ENCODE measurements around the gene CCS. TPM values are rescaled to one million over a fixed set of nuclear protein-coding genes. Genes with fewer than 3 reads are reported as not detected.

CCS gene
- total and polyA plus RNA-seq, 9 of the 15 experiments (the other 6 are each of a cell fraction or from before 2014, with no cell fraction given): 1.1 to 46.6 (median 26.8) TPM

DNA sequence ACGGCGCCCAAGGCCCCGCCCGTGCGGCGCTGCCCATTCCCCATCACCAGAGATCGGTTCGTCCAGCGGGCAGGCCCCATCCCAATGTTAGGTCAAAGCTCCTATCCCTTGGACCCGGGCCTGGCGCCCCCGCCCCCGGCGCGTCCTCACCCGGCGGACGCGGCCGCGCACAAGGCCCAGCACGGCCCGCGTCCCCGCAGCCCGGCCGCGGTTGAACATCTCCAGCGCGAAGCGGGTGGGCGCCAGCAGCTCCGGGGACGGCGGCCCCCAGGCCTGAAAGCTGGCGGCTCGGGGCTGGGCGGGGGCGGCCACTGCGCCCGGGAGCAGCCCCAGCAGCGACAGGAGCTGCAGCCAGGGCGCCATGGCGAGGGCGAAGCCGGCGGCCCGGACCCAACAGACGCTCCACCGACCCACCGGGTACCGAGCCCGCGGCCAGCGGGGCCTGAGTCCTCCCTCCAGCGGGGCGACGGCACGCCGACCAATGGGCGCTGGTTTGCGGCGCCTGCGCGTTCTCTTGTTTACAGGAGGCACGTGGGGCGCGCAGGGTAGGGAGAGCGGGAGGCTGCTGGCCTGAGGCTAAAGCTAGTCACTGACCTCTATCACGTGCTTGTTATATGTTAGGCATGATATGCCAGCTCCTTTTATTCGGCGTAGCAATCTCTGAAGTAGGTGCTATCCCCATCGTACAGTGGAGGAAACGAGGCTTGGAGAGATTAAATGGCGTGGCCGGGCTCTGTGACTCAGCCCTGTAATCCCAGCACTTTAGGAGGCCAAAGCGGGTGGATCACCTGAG, 24.7 kb upstream of the CCS start, which contains the start of gene CTSF (continued):
- TF ChIP-seq, protein P1, sequence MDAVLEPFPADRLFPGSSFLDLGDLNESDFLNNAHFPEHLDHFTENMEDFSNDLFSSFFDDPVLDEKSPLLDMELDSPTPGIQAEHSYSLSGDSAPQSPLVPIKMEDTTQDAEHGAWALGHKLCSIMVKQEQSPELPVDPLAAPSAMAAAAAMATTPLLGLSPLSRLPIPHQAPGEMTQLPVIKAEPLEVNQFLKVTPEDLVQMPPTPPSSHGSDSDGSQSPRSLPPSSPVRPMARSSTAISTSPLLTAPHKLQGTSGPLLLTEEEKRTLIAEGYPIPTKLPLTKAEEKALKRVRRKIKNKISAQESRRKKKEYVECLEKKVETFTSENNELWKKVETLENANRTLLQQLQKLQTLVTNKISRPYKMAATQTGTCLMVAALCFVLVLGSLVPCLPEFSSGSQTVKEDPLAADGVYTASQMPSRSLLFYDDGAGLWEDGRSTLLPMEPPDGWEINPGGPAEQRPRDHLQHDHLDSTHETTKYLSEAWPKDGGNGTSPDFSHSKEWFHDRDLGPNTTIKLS (IDR thresholded peaks at IDR 0.05; ENCODE audit: borderline replicate concordance, low read depth): peak; percentile 50; the same call in 1 of the 2 replicates
- TF ChIP-seq ETV6 (IDR thresholded peaks at IDR 0.05; ENCODE audit: borderline replicate concordance in 1 of 2, low read depth in 2 of 2, low read length in 1 of 2) (no peak), ETV6 (CRISPR knock-in tag; IDR thresholded peaks at IDR 0.05; ENCODE audit: borderline replicate concordance) (0 out of 2 replicates have a peak, but pooled peaks have one; percentile 35), PHF8 (IDR thresholded peaks at IDR 0.05; ENCODE audit: borderline replicate concordance, low read length) (peak; percentile 69; the same call in 1 of the 2 replicates), ZNF830 (CRISPR knock-in tag; IDR thresholded peaks at IDR 0.05) (no peak), HDAC8 (tag; IDR thresholded peaks at IDR 0.05) (no peak), YBX1 (IDR thresholded peaks at IDR 0.05) (no peak), TRIM28 (IDR thresholded peaks at IDR 0.05) (no peak), RFX5 (IDR thresholded peaks at IDR 0.05; ENCODE audit: low read depth, low read length) (no peak), ELF2 (CRISPR knock-in tag; IDR thresholded peaks at IDR 0.05) (no peak), HIVEP1 (CRISPR knock-in tag; IDR thresholded peaks at IDR 0.05) (no peak), ZNF253 (CRISPR knock-in tag; conservative IDR thresholded peaks at IDR 0.05) (no peak), GABPB1 (CRISPR knock-in tag; IDR thresholded peaks at IDR 0.05) (peak; percentile 63; the same call in 1 of the 2 replicates), ETV5 (CRISPR knock-in tag; IDR thresholded peaks at IDR 0.05; ENCODE audit: low read depth) (peak; percentile 66; the same call in 1 of the 2 replicates), ZNF224 (CRISPR knock-in tag; IDR thresholded peaks at IDR 0.05) (0 out of 2 replicates have a peak, but pooled peaks have one; percentile 31), NRF1 (conservative IDR thresholded peaks at IDR 0.05 in 1 of 2, IDR thresholded peaks at IDR 0.05 in 1 of 2) (peak; percentile 90 to 92), ATF1 (CRISPR knock-in tag; IDR thresholded peaks at IDR 0.05) (no peak), ATF1 (tag; IDR thresholded peaks at IDR 0.05) (peak; percentile 36; the same call in 1 of the 2 replicates), RUNX1 (IDR thresholded peaks at IDR 0.05; ENCODE audit: low read depth) (no peak), RB1 (IDR thresholded peaks at IDR 0.05; ENCODE audit: low read depth) (peak; percentile 70; the same call in 1 of the 2 replicates), WHSC1 (IDR thresholded peaks at IDR 0.05; ENCODE audit: low read length) (no peak), MEIS2 (IDR thresholded peaks at IDR 0.05; ENCODE audit: partially characterized antibody) (no peak), ATF7 (IDR thresholded peaks at IDR 0.05) (peak; percentile 36; the same call in 1 of the 2 replicates), NR3C1 (CRISPR knock-in tag; IDR thresholded peaks at IDR 0.05) (no peak), NFATC3 (IDR thresholded peaks at IDR 0.05) (no peak), MXI1 (IDR thresholded peaks at IDR 0.05; ENCODE audit: low read depth, low read length) (peak; percentile 64; the same call in 1 of the 2 replicates), RNF2 (IDR thresholded peaks at IDR 0.05) (0 out of 2 replicates have a peak, but pooled peaks have one; percentile 27), EP400 (IDR thresholded peaks at IDR 0.05) (no peak; the same call in 1 of the 2 replicates), NFYB (IDR thresholded peaks at IDR 0.05; ENCODE audit: extremely low read depth, insufficient read length) (peak; percentile 46), SNIP1 (IDR thresholded peaks at IDR 0.05; ENCODE audit: low read depth) (no peak)
- TF ChIP-seq, protein P2, sequence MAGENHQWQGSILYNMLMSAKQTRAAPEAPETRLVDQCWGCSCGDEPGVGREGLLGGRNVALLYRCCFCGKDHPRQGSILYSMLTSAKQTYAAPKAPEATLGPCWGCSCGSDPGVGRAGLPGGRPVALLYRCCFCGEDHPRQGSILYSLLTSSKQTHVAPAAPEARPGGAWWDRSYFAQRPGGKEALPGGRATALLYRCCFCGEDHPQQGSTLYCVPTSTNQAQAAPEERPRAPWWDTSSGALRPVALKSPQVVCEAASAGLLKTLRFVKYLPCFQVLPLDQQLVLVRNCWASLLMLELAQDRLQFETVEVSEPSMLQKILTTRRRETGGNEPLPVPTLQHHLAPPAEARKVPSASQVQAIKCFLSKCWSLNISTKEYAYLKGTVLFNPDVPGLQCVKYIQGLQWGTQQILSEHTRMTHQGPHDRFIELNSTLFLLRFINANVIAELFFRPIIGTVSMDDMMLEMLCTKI (IDR thresholded peaks at IDR 0.05; ENCODE audit: partially characterized antibody): no peak
